Effector memory CD8-positive, alpha-beta T cell (primary cell): ENCODE data around the gene IL1RAPL2.

Source experiments
- ATAC-seq: fragments of 150-1000 bp; cut with Tn5 transposase; replicated peaks from 2 replicates; pipeline ENCODE4 v1.10.0; 2021; ENCODE audit warnings: mild to moderate bottlenecking, moderate library complexity
- DNase-seq, 3 experiments: peaks; one replicate each; pipeline ENCODE4 v3.0.0; 2021
- H3K27ac Mint-ChIP-seq, 2 donors: one replicate each; pipeline ENCODE4 v1.8.0; 2022; ENCODE audit warnings: mild to moderate bottlenecking in 2 of 2, mixed read lengths in 2 of 2, moderate library complexity in 2 of 2
- H3K27me3 Mint-ChIP-seq, 2 donors: one replicate each; pipeline ENCODE4 v1.8.0; 2022; ENCODE audit warnings: mixed read lengths in 2 of 2
- H3K36me3 Mint-ChIP-seq: one replicate; pipeline ENCODE4 v1.8.0; 2022; ENCODE audit warnings: mild to moderate bottlenecking, moderate library complexity, mixed read lengths; ENCODE audit not compliant: insufficient read depth
- H3K4me1 Mint-ChIP-seq, 2 donors: one replicate each; pipeline ENCODE4 v1.8.0; 2022; ENCODE audit warnings: low read depth in 2 of 2, mixed read lengths in 2 of 2
- H3K4me3 Mint-ChIP-seq, 2 donors: one replicate each; pipeline ENCODE4 v1.8.0; 2022; ENCODE audit warnings: mild to moderate bottlenecking in 2 of 2, mixed read lengths in 2 of 2, moderate library complexity in 2 of 2
- H3K9me3 Mint-ChIP-seq, 2 donors: one replicate each; pipeline ENCODE4 v1.8.0; 2022; ENCODE audit warnings: mixed read lengths in 2 of 2

IL1RAPL2 gene

DNA sequence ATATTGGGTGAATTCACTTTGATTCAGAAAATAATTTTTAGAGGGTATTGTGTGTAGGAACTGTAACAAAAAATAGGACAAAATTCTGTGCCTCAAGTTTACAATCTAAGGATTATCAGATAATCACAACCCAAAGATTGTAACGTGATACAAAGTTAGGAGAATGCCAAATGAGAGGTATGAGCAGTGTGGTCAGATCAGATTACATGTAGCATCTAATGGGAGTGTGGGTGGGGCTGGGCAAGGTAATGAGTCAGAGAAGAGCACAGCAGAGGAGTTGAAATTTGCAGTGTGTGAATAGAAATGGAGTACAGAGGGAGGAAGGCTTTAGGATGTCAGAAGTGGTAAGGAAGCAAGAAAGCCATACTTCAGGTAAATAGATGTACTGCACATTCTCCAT, 757.9 kb downstream of the IL1RAPL2 start:
- Mint-ChIP-seq H3K9me3 (peaks cover 0 to 9% of the 10 kb centered on the region in 2 donors), H3K27ac (no peak overlapping the region), H3K4me1 (no peaks in the 10 kb centered on the region), H3K36me3 (no peaks in the 10 kb centered on the region), H3K27me3 (no peaks in the 10 kb centered on the region), H3K4me3 (no peak overlapping the region)
- DNase-seq (no peak), ATAC-seq (no peak)

DNA sequence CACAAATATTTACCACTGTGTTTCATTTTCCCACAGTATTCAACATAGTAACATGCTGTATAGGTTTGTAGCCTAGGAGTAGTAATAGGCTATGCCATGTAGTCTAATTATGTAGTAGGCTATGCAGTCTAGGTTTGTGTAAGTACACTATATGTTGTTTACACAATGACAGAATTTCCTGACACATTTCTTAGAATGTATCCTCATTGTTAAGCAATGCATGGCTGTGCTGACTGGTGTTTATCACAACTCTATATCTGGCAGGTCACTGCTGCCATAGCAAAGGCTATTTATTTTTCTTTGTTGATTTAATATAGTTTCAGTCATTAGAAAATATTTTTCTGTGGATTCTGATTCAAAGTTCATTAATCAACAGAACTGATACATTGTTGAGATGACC, 762.8 kb downstream of the IL1RAPL2 start:
- H3K4me3 Mint-ChIP-seq = no peak overlapping the region
- H3K4me1 Mint-ChIP-seq = no peaks in the 10 kb centered on the region
- no peak overlapping the region for H3K27ac Mint-ChIP-seq
- H3K27me3 Mint-ChIP-seq = no peaks in the 10 kb centered on the region
- ATAC-seq = no peak
- peaks cover 2 to 7% of the 10 kb centered on the region in 2 donors for H3K9me3 Mint-ChIP-seq
- no peak for DNase-seq
- no peaks in the 10 kb centered on the region for H3K36me3 Mint-ChIP-seq

DNA sequence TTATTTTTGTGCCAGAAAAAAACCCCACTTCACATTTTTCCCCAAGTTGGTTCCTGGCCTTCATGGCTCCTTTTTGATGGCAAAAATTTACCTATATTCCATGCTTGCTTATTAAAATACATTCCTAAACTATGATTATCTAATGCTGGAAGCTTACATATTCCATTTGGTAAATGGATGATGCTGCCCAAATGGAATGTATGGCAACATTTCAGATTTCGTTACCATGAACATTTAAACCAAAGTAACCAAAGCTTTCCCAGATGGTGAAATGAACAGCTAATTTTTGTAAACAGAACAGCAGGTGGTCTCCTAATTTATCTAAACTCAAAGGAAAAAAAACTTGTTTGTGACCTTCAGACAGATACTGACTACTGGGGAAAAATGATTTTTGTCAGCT, 765.2 kb downstream of the IL1RAPL2 start:
- no peak for DNase-seq
- Mint-ChIP-seq H3K9me3 (peaks cover 2 to 7% of the 10 kb centered on the region in 2 donors), H3K4me1 (no peaks in the 10 kb centered on the region), H3K4me3 (no peak overlapping the region), H3K36me3 (no peaks in the 10 kb centered on the region), H3K27ac (no peak overlapping the region), H3K27me3 (no peaks in the 10 kb centered on the region)
- ATAC-seq = no peak

DNA sequence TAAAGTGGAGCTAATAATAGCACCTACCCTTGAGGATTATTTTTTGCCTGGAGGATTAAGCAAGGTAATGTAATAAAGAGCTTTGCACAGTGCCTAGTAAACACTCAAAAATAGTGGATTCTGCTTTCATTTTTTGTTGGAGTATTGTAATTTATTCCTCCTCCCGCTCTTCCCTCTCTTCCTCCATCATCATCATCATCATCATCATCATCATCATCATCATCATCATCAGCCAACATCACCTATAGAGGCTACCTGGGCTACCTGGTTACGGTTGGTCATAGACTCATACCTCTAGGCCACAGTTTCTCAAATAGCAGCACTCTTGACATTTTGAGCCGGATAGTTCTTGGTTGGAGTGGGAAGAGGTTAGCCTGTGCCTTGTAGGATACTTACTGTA, 781.4 kb downstream of the IL1RAPL2 start:
- Mint-ChIP-seq H3K4me1 (no peaks in the 10 kb centered on the region), H3K27ac (no peak overlapping the region), H3K9me3 (peaks cover 0 to 2% of the 10 kb centered on the region in 2 donors), H3K36me3 (peaks cover 2% of the 10 kb centered on the region), H3K27me3 (no peaks in the 10 kb centered on the region), H3K4me3 (no peak overlapping the region)
- DNase-seq (no peak), ATAC-seq (no peak)

DNA sequence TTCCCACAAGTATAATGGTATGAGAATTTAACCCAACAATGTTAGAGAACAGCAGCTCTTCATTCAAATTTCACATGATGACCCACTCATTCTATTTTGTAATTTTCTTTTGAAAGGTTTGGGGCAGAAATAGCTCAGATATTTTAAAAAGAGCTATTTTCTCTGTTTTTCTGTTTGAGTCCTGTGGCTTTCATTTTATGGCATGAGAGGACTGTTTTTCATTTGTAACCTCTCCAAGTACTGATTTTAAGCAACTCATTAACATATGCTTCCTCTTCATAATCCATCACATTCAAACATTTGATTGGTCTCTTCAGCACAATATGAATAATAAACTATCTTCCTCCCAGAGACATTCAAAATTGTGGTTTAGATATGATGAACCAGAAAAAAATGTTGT, 783.5 kb downstream of the IL1RAPL2 start:
- H3K27ac Mint-ChIP-seq = no peak overlapping the region
- peaks cover 2% of the 10 kb centered on the region for H3K36me3 Mint-ChIP-seq
- no peak for DNase-seq
- no peaks in the 10 kb centered on the region for H3K27me3 Mint-ChIP-seq
- no peaks in the 10 kb centered on the region for H3K4me1 Mint-ChIP-seq
- ATAC-seq = no peak
- peaks cover 0 to 2% of the 10 kb centered on the region in 2 donors for H3K9me3 Mint-ChIP-seq
- no peak overlapping the region for H3K4me3 Mint-ChIP-seq

DNA sequence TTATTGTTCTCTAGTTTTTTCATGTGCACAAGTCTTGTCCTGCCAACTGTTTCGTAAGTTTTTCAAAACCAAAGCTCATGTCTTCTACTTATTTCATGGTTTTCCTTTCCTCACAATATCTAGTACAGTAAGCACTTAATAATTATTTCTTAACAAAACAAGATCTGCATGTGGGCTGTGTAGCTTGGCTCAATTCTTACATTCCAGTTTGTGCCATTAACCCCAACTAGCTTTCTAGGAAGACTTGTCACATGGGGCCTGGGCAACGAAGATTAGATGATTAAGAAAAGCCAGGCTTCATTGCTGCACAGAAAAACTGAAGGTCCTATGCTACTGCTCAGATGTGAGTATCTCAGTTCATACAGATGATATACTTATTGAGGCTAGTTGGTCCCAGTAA, 809.8 kb downstream of the IL1RAPL2 start:
- Mint-ChIP-seq H3K27me3 (no peaks in the 10 kb centered on the region), H3K9me3 (peaks cover 0 to 2% of the 10 kb centered on the region in 2 donors), H3K4me3 (no peak overlapping the region), H3K27ac (no peak overlapping the region), H3K36me3 (no peaks in the 10 kb centered on the region), H3K4me1 (no peaks in the 10 kb centered on the region)
- DNase-seq = no peak
- ATAC-seq = no peak

DNA sequence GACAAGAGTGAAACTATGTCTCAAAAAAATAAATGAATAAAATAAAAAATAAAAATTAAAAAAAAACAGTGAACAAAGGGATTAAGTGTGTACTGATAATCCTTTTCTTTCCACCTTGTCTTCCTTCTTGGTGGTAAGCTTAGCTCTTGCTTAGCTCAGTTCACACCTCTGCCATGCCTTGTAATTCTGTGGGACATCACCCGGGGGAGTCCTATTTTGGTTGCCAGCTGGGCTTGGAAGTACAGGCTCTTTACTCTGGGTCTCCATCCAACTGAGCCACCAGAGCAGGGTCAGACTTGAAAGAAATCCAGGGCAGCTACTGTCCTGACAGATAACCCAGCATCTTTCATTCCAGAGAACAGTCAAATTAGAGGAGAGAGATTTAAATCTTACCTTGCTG, 858.7 kb downstream of the IL1RAPL2 start:
- Mint-ChIP-seq H3K27ac (no peak overlapping the region), H3K27me3 (no peaks in the 10 kb centered on the region)

DNA sequence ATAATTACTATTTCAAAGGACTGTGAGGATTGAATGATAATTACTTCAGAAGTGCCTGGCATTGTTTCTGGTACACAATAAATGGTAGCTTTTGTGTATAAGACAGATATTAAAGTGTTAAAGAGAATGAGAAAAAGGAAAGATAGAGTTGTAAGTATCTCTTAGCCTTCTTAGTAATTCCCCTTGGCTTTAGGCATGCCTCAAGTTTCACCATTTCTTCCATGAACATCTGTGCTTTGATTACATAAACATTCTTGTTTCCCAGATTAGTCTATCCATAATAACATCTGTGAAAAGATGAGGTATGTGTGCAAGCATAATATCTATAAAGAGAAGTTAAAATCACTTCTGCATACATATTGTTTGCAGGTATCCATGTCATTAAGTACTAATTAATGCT, 885.4 kb downstream of the IL1RAPL2 start:
- no peak for ATAC-seq
- Mint-ChIP-seq H3K4me3 (no peak overlapping the region), H3K36me3 (no peaks in the 10 kb centered on the region), H3K27me3 (no peaks in the 10 kb centered on the region), H3K4me1 (no peaks in the 10 kb centered on the region), H3K9me3 (peaks cover 0 to 10% of the 10 kb centered on the region in 2 donors), H3K27ac (no peak overlapping the region)
- DNase-seq = no peak

More for the DNA sequence above, 858.7 kb downstream of the IL1RAPL2 start:
- Mint-ChIP-seq H3K9me3 (no peaks in the 10 kb centered on the region), H3K36me3 (no peaks in the 10 kb centered on the region), H3K4me1 (no peaks in the 10 kb centered on the region), H3K4me3 (no peak overlapping the region)
- ATAC-seq (no peak), DNase-seq (no peak)

DNA sequence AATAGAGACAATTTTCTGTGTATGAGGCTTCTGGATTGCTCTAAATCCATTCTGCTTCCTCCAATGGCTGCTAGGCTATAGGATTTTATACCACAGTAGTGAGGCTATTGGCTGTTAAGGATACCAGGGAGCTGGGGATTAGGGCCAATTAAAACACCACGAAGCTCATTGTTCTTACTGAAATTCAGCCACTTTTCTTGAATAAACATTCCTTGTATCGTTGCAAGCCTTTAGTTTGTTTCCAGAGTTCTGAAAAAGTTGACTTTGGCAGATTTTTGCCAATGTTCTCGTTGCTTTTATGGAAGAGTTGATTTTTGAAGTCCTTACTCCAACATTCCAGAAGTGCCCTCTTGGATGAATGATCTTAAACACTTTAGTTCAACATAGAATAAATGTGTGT, 892.8 kb downstream of the IL1RAPL2 start:
- no peaks in the 10 kb centered on the region for H3K36me3 Mint-ChIP-seq
- peaks cover 5 to 11% of the 10 kb centered on the region in 2 donors for H3K9me3 Mint-ChIP-seq
- DNase-seq (no peak), ATAC-seq (no peak)
- H3K4me1 Mint-ChIP-seq = no peaks in the 10 kb centered on the region
- no peak overlapping the region for H3K4me3 Mint-ChIP-seq
- H3K27ac Mint-ChIP-seq = no peak overlapping the region
- H3K27me3 Mint-ChIP-seq = no peaks in the 10 kb centered on the region

DNA sequence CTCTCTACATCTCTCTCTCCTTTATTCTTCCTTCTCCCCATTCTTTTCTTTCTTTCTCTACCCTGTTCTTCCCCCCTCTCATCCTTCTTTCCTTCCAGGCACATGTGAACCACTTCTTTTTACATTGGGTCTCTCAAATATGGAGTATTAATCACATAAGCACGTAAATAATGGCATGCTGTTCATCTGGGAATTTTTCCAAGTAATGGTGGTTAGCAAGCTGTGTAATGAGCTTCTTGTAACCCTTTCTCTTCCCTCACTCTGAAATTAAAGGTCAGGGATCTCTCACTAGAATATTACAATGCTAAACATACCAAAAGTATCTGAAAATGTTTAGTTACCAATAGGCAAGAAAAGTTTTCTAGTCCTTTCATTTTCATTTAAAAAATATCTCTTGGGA, 894.4 kb downstream of the IL1RAPL2 start:
- Mint-ChIP-seq H3K4me3 (no peak overlapping the region), H3K36me3 (no peaks in the 10 kb centered on the region), H3K27me3 (no peaks in the 10 kb centered on the region), H3K9me3 (peaks cover 5 to 11% of the 10 kb centered on the region in 2 donors), H3K4me1 (no peaks in the 10 kb centered on the region), H3K27ac (no peak overlapping the region)
- DNase-seq = no peak
- ATAC-seq = no peak

DNA sequence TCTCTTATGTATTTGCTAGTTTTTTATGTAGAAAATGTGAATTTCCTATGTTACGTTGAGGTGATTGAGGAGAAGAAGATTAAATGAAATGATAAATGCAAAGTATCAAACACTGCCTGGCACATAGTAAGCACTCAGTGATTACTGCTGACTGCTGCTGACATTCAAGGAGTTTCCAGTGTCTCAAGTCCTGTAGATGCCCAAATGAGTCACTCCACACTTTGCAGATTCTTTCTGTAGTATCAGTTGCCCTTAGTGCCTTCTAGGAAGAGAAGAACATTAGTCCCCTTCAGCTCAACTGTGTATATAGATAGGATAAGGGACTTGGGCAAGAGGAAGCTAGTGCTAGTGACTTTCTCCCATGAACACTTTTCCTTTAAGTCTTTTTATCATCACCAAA, 895.0 kb downstream of the IL1RAPL2 start:
- ATAC-seq (no peak), DNase-seq (no peak)

DNA sequence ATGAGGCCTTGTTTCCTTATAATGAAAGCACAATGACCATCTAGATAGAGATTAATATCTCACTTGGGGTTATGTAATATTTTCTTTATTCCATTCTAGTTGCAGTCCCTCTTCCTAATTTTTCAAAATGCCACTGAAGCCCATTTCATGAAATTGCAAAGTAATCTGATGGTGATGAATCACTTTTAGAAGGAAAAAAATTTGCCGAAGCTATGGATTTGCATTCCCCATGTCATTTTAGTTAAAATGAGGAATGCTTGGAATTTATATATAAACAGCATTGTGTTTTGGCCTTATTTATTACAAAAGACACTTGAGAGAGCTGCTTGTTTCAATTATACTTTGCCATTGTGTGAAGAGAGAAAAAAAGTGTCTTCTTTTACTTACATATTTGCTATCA, 896.2 kb downstream of the IL1RAPL2 start:
- no peak overlapping the region for H3K27ac Mint-ChIP-seq
- no peaks in the 10 kb centered on the region for H3K36me3 Mint-ChIP-seq
- no peaks in the 10 kb centered on the region for H3K4me1 Mint-ChIP-seq
- H3K9me3 Mint-ChIP-seq = peaks cover 0 to 5% of the 10 kb centered on the region in 2 donors
- no peak for DNase-seq
- no peak for ATAC-seq
- H3K4me3 Mint-ChIP-seq = no peak overlapping the region
- no peaks in the 10 kb centered on the region for H3K27me3 Mint-ChIP-seq

More for the DNA sequence above, 895.0 kb downstream of the IL1RAPL2 start:
- Mint-ChIP-seq H3K36me3 (no peaks in the 10 kb centered on the region), H3K27ac (no peak overlapping the region), H3K27me3 (no peaks in the 10 kb centered on the region), H3K4me1 (no peaks in the 10 kb centered on the region), H3K4me3 (no peak overlapping the region), H3K9me3 (peaks cover 5% of the 10 kb centered on the region in 2 donors)

DNA sequence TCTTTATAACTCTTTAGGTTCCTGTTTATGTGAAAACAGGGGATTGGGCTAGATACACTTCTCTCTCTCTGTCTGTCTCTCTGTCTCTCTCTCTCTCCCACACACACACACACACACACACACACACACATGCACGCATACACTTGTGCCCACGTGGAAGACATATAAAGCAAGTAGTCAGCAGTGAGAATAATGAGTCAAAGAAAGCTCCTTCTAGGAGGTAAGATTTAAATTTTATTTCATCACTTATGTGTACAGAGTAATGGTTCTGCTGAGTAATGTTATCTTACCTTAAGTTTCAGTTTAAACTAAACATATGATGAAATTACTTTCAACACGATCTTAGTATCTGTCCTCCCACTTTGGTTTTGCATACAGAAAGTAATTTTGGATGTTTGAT, 897.5 kb downstream of the IL1RAPL2 start:
- ATAC-seq (no peak), DNase-seq (no peak)
- H3K9me3 Mint-ChIP-seq = peaks cover 0 to 5% of the 10 kb centered on the region in 2 donors
- H3K4me1 Mint-ChIP-seq = no peaks in the 10 kb centered on the region
- no peak overlapping the region for H3K27ac Mint-ChIP-seq
- no peaks in the 10 kb centered on the region for H3K36me3 Mint-ChIP-seq
- H3K4me3 Mint-ChIP-seq = no peak overlapping the region
- H3K27me3 Mint-ChIP-seq = no peaks in the 10 kb centered on the region

DNA sequence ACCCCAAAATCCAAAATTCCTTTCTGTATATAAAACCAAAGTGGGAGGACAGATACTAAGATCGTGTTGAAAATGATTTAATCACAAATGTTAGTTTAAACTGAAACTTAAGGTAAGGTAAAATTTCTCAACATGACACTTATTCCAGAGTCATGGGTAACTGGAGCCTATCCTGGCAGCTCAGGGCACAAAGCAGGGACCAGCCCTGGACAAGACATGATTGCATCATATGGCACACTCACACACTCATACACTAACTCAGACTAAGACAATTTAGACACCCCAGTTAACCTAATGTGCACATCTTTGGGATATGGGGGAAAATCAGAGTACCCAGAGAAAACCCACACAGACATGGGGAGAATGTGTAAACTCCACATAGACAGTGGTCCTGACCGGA, 898.6 kb downstream of the IL1RAPL2 start:
- Mint-ChIP-seq H3K27me3 (no peaks in the 10 kb centered on the region), H3K4me1 (no peaks in the 10 kb centered on the region), H3K27ac (no peak overlapping the region), H3K36me3 (no peaks in the 10 kb centered on the region), H3K4me3 (no peak overlapping the region), H3K9me3 (peaks cover 0 to 5% of the 10 kb centered on the region in 2 donors)
- DNase-seq = no peak
- ATAC-seq = no peak

DNA sequence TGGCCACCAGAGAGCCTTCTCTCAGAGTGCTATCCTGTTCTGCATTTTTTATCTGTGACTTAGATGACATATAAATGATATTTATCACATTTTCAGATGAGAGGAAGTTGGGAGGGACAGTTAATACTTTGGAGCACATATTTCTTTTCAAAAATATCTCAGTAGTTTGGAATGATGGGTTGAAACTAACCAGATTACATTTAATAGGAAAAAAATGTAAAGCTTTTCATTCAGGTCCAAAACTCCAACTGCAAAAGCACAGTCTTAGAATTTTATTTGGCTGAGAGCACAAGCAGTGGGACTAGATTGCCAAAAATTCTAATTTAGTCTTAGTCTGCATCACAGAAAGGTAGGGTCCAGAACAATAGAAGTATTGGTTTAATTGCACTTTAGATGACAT, 902.7 kb downstream of the IL1RAPL2 start:
- ATAC-seq (no peak), DNase-seq (no peak)
- Mint-ChIP-seq H3K27ac (no peak overlapping the region), H3K36me3 (no peaks in the 10 kb centered on the region), H3K9me3 (no peaks in the 10 kb centered on the region), H3K27me3 (no peaks in the 10 kb centered on the region), H3K4me1 (no peaks in the 10 kb centered on the region), H3K4me3 (no peak overlapping the region)
